HEK293 (cell line): ENCODE results near the gene LIMCH1.

Experiments used
- GLIS1 ChIP-seq: fragments of 450-650 bp; formaldehyde crosslinking; IDR thresholded peaks from 2 replicates; pipeline ENCODE4 v1.5.1; 2016; ENCODE audit warnings: missing biosample characterization, missing genetic modification characterization
- ZBTB21 ChIP-seq: fragments of 450-650 bp; formaldehyde crosslinking; IDR thresholded peaks from 2 replicates; pipeline ENCODE4 v1.5.1; 2017; ENCODE audit warnings: missing biosample characterization, missing genetic modification characterization
- ZFP41 ChIP-seq: fragments of 450-650 bp; formaldehyde crosslinking; IDR thresholded peaks from 2 replicates; pipeline ENCODE4 v1.5.1; 2016; ENCODE audit warnings: missing biosample characterization, missing genetic modification characterization, borderline replicate concordance
- ZNF146 ChIP-seq: fragments of 450-650 bp; formaldehyde crosslinking; IDR thresholded peaks from 2 replicates; pipeline ENCODE4 v1.5.1; 2016; ENCODE audit warnings: missing biosample characterization, missing genetic modification characterization
- ZNF639 ChIP-seq: fragments of 450-650 bp; formaldehyde crosslinking; IDR thresholded peaks from 2 replicates; pipeline ENCODE4 v1.5.1; 2016; ENCODE audit warnings: missing biosample characterization, missing genetic modification characterization
- ZNF747 ChIP-seq: fragments of 450-650 bp; formaldehyde crosslinking; IDR thresholded peaks from 2 replicates; pipeline ENCODE4 v1.5.1; 2016; ENCODE audit warnings: missing biosample characterization, missing genetic modification characterization
- ZNF777 ChIP-seq: fragments of 450-650 bp; formaldehyde crosslinking; IDR thresholded peaks from 2 replicates; pipeline ENCODE4 v1.5.1; 2017; ENCODE audit warnings: missing biosample characterization, missing genetic modification characterization, borderline replicate concordance
- TF ChIP-seq, protein P1 (sequence below): fragments of 450-650 bp; formaldehyde crosslinking; IDR thresholded peaks from 2 replicates; pipeline ENCODE4 v1.5.1; 2016; ENCODE audit warnings: missing biosample characterization, missing genetic modification characterization
- TF ChIP-seq, protein P2 (sequence below): fragments of 450-650 bp; formaldehyde crosslinking; IDR thresholded peaks from 2 replicates; pipeline ENCODE4 v1.5.1; 2016; ENCODE audit warnings: missing biosample characterization, missing genetic modification characterization
- TF ChIP-seq, protein P3 (sequence below): fragments of 450-650 bp; formaldehyde crosslinking; IDR thresholded peaks from 2 replicates; pipeline ENCODE4 v1.5.1; 2016; ENCODE audit warnings: missing biosample characterization, missing genetic modification characterization

GRCh38 chr4:41575665-41576064, 37.7 kb downstream of the LIMCH1 start:
- TF ChIP-seq ZNF639, result no peak
- TF ChIP-seq, protein P1, sequence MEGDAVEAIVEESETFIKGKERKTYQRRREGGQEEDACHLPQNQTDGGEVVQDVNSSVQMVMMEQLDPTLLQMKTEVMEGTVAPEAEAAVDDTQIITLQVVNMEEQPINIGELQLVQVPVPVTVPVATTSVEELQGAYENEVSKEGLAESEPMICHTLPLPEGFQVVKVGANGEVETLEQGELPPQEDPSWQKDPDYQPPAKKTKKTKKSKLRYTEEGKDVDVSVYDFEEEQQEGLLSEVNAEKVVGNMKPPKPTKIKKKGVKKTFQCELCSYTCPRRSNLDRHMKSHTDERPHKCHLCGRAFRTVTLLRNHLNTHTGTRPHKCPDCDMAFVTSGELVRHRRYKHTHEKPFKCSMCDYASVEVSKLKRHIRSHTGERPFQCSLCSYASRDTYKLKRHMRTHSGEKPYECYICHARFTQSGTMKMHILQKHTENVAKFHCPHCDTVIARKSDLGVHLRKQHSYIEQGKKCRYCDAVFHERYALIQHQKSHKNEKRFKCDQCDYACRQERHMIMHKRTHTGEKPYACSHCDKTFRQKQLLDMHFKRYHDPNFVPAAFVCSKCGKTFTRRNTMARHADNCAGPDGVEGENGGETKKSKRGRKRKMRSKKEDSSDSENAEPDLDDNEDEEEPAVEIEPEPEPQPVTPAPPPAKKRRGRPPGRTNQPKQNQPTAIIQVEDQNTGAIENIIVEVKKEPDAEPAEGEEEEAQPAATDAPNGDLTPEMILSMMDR, result no peak
- TF ChIP-seq, protein P2, sequence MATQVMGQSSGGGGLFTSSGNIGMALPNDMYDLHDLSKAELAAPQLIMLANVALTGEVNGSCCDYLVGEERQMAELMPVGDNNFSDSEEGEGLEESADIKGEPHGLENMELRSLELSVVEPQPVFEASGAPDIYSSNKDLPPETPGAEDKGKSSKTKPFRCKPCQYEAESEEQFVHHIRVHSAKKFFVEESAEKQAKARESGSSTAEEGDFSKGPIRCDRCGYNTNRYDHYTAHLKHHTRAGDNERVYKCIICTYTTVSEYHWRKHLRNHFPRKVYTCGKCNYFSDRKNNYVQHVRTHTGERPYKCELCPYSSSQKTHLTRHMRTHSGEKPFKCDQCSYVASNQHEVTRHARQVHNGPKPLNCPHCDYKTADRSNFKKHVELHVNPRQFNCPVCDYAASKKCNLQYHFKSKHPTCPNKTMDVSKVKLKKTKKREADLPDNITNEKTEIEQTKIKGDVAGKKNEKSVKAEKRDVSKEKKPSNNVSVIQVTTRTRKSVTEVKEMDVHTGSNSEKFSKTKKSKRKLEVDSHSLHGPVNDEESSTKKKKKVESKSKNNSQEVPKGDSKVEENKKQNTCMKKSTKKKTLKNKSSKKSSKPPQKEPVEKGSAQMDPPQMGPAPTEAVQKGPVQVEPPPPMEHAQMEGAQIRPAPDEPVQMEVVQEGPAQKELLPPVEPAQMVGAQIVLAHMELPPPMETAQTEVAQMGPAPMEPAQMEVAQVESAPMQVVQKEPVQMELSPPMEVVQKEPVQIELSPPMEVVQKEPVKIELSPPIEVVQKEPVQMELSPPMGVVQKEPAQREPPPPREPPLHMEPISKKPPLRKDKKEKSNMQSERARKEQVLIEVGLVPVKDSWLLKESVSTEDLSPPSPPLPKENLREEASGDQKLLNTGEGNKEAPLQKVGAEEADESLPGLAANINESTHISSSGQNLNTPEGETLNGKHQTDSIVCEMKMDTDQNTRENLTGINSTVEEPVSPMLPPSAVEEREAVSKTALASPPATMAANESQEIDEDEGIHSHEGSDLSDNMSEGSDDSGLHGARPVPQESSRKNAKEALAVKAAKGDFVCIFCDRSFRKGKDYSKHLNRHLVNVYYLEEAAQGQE (tag by site-specific recombination), result no peak
- no peak for TF ChIP-seq ZNF747
- TF ChIP-seq ZBTB21 (tag by site-specific recombination), result no peak
- TF ChIP-seq GLIS1 (tag by site-specific recombination), result no peak
- TF ChIP-seq ZNF146, result no peak
- TF ChIP-seq, protein P3, sequence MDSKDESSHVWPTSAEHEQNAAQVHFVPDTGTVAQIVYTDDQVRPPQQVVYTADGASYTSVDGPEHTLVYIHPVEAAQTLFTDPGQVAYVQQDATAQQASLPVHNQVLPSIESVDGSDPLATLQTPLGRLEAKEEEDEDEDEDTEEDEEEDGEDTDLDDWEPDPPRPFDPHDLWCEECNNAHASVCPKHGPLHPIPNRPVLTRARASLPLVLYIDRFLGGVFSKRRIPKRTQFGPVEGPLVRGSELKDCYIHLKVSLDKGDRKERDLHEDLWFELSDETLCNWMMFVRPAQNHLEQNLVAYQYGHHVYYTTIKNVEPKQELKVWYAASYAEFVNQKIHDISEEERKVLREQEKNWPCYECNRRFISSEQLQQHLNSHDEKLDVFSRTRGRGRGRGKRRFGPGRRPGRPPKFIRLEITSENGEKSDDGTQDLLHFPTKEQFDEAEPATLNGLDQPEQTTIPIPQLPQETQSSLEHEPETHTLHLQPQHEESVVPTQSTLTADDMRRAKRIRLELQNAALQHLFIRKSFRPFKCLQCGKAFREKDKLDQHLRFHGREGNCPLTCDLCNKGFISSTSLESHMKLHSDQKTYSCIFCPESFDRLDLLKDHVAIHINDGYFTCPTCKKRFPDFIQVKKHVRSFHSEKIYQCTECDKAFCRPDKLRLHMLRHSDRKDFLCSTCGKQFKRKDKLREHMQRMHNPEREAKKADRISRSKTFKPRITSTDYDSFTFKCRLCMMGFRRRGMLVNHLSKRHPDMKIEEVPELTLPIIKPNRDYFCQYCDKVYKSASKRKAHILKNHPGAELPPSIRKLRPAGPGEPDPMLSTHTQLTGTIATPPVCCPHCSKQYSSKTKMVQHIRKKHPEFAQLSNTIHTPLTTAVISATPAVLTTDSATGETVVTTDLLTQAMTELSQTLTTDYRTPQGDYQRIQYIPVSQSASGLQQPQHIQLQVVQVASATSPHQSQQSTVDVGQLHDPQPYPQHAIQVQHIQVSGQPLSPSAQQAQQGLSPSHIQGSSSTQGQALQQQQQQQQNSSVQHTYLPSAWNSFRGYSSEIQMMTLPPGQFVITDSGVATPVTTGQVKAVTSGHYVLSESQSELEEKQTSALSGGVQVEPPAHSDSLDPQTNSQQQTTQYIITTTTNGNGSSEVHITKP (tag by site-specific recombination), result no peak
- TF ChIP-seq ZFP41 (tag by site-specific recombination), result no peak
- TF ChIP-seq ZNF777 (tag by site-specific recombination), result no peak
